HG03378 (cell line): ENCODE data around the gene DNMT1.
"Not testable (repeated sequence)": the region's sequence is repeated elsewhere in the genome, so short reads cannot be mapped to it uniquely, and the experiment has no call there.

Experiments
- ATAC-seq: cut with Tn5 transposase; IDR thresholded peaks from one replicate; pipeline ENCODE4 v1.9.1; 2021; ENCODE audit warnings: mild to moderate bottlenecking, moderate library complexity; ENCODE audit not compliant: unreplicated experiment

The DNMT1 gene

DNA sequence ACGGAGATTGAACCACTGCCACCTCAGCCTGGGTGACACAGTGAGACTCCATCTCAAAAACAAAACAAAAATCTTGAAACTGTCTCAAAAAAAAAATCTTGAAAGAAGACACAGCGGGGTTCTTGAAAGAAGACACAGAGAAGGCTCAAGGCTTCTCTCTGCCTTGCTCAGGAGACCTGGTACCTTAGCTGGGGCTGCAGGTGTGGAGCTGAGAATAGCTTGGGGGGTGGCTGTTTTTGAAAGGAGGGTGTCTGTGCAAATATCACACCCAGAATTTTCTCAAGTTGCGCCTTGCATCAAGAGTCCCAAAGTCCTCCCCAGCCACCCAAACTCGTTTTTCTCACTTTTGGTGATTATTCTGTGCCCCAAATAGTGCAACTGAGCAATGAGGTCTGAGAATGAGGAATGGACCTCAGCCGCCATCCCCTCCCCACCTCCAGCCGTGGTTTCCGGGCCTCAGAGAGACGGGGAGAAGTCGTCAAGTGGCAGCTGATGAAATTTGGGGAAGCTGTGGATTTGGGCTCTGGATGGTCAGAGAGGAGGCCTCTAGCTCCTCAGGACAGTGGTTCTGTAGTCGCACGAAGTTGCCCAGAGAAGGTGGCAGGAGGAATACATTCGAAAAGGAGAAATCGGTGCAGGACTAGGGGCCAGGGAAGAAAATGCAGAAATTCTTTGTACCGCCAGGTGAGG is 27.6 kb upstream of the DNMT1 start:
- ATAC-seq, result no peak

DNA sequence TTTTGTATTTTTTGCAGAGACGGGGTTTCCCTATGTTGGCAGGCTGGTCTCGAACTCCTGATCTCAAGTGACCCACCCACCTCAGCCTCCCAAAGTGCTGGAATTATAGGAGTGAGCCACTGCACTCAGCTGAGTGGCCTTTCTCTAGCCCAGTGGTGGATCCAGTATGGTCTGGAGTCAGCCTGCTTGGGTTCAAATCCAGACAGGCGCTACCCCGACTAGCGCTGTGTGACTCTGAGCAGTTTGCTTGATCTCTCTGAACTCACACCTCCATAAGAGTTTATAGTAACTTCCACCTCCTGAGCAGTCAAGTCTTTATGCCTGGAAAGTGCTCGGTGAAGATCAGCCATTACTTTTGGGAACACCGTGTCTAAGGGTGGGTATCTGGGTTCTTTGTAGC is 25.9 kb upstream of the DNMT1 start:
- ATAC-seq, result no peak

DNA sequence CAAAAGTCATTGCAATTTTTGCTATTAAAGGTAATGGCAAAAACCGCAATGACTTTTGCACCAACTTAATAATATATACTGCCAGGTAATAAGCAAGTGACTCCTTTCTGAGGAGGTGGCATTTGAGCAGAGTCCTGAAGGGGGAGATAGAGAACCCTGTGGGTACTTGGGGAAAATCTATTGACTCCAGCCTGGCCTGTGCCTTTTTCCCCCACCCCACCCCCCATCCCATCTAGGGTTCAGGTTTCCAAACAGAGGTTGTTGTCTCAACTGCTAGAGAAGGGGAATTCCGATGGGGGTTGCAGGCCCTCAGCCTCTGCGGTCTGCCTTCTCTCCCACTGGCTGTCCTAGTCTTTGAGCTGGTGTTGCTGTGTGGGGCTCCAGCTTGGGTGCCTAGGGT is 24.9 kb upstream of the DNMT1 start:
- peak; percentile 54 for ATAC-seq

DNA sequence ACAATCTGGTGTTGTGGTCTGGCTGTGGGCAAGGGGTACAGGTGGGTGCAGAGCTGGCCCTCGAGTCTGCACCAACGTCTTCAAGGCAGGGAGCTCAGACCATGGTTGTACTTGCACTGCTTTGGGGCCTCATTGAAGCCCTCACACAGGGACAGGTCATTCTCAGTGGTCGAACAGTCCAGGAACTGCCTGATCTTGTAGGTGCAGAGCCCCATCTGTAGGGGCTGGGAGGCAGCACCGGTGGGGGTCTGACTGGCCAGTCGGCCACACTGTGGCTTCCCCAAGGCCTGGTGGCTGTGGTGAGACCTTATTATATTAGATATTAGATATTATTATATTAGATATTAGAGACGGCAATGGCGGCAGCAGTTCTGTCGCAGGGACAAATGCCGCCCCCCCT is 22.3 kb upstream of the DNMT1 start:
- no peak for ATAC-seq

DNA sequence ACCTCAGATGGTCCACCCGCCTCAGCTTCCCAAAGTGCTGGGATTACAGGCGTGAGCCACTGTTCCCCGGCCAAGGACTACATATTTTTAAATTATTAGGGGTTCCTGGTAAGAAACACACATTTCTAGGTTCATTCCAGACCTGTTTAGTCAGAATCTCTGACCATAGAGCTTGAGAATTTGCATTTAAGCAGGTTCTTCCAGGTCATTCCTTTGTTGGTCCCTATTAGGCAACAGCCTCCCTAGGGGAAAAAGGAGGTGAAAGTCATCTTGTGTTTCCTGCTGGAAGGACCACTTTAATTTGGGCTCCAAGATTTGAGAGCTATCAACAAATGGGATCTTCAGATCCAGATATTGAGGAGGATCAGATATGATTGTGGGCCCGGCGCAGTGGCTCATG is 20.0 kb upstream of the DNMT1 start:
- no peak for ATAC-seq

GRCh38 chr19:10211691-10212090 is 16.9 kb upstream of the DNMT1 start:
- no peak for ATAC-seq

DNA sequence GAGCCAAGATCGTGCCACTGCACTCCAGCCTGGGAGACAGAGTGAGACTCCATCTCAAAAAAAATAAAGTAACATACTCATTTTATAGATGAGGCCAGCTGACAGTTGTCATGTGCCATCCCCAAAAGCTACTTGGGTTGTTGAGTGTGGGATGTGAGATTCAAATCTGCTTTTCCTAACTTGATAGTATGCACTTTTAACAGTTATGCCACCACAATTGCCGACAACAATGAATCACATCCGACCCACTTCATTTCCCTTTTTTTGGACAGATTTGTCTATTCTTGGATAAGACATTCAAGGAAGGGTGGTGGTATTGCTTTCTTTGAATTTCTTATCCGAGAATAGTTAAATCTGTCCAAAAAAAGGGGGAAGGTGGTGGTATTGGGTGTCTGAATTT is 16.3 kb upstream of the DNMT1 start:
- no peak for ATAC-seq

GRCh38 chr19:10209315-10209714 is 14.6 kb upstream of the DNMT1 start:
- ATAC-seq, result no peak

- ATAC-seq, result no peak
Observed at GRCh38 chr19:10207026-10207425, 12.3 kb upstream of the DNMT1 start.

- ATAC-seq, result no peak
Observed at GRCh38 chr19:10206226-10206885, 11.6 kb upstream of the DNMT1 start.

GRCh38 chr19:10205636-10206035 is 10.9 kb upstream of the DNMT1 start:
- no peak for ATAC-seq

DNA sequence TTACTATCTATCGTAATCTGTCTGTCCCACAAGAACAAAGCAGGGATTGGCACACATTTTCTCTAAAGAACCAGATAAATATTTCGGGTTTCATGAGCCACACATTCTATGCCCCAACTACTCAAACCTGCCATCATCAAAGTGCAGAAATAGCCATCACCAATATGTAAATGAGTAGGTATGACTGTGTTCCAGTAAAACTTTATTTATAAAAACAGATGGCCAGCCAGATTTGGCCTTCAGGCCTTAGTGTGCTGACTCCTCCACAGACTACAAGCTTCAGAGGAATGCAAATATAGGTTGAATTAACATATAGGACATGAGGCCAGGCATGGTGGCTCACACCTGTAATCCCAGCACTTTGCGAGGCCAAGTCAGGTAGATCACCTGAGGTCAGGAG is 8.9 kb upstream of the DNMT1 start:
- ATAC-seq, result no peak

- ATAC-seq, result no peak
Observed at GRCh38 chr19:10201176-10201575, 6.4 kb upstream of the DNMT1 start.

DNA sequence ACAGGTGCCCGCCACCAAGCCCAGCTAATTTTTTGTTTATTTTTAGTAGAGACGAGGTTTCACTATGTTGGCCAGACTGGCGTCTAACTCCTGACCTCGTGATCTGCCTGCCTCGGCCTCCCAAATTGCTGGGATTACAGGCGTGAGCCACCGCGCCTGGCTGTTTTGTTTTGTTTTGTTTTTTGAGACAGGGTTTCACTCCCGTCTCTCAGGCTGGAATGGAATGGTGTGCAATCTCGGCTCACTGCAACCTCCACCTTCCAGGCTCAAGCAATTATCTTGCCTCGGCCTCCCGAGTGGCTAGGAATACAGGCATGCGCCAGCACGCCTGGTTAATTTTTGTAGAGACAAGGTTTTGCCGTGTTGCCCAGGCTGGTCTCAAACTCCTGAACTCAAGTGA is 5.3 kb upstream of the DNMT1 start:
- ATAC-seq, result not testable (repeated sequence)

DNA sequence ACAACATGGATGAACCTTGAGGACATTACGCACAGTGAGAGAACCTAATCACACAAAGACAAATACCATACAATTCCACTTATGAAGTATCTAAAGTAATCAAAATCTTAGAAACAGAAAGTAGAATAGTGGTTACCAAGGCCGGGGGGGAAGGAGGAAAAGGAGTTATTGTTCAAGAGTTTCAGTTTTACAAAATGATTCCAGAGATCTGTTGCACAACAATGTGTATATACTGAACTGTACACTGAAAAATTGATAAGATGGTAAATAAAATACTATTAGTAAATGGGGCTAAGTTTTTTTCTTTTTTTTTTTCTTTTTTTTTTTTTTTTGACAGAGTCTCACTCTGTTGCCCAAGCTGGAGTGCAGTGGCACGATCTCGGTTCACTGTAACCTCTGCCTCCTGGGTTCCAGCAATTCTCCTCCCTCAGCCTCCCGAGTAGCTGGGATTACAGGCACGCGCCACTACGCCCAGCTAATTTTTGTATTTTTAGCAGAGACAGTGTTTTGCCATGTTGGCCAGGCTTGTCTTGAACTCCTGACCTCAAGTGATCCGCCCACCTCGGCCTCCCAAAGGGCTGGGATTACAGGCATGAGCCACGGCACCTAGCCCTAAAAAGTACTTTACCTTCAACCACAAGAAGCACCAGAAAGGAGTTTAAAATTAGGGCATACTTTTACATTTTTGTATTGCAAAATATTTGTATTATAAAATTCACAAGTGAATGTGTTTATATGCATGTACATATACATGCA is 4.3 kb upstream of the DNMT1 start:
- ATAC-seq, result not testable (repeated sequence)

GRCh38 chr19:10195199-10195519 is 406 bp upstream of the DNMT1 start:
- no peak for ATAC-seq

DNA sequence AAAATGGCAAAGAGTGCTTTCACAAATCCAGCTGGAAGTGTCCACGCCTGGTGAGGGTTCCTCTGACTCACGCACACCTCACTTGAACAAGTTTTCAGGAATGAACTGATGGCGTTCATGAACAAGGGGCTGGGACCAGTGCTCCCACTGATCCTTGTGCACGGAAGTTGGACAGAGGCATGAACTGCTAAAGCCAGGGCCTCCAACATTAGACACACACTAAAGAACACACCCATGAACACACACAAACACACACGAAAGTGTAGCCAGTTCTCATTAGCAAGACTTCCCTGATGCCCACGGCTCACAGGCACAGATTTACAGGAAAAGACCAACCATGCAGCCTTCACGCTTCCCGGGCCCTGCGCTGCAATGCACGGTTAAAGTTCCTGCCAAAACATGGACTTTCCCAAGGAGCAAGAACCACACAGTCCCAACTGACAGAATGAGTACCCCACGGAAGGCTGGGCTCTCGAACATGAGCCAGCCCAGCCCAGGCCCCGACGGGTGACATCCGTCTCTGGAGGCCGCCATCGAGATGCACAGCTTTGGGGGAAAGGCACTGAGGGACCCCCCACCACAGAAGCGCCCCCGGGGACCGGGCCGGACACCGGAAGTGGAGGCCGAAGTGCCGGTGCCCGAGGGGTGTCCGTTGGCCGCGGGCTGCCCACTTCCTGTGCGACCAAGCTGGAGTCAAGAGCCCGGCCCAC is 808 bp downstream of the DNMT1 start:
- peak; percentile 22 for ATAC-seq

GRCh38 chr19:10192922-10193321 is 1.8 kb downstream of the DNMT1 start:
- no peak for ATAC-seq

GRCh38 chr19:10191347-10191746 is 3.4 kb downstream of the DNMT1 start:
- no peak for ATAC-seq

DNA sequence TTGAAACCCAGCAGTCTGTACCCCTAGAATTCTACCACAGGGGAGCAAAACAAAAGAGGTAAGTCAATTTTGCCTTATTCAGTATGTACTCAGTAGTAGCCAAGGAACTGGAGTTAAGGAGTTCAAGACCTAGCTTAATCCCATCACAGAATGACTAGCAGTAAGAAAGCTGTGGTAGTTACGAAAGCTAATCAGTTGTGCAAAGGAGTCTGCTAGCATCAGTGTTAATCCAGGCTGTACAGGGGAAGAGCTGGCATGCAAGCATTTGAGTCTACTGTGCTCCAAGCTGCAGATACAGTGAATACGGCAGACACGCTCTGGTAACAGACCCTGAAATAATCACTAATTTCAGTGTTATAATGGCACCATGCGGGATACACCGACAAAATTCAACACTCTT is 4.7 kb downstream of the DNMT1 start:
- ATAC-seq, result no peak

- ATAC-seq, result no peak
Observed at GRCh38 chr19:10189616-10190015, 5.1 kb downstream of the DNMT1 start.

GRCh38 chr19:10187315-10187714 is 7.4 kb downstream of the DNMT1 start:
- no peak for ATAC-seq
